Skeletal muscle tissue (tissue), 4 donors: ENCODE data around the gene HTT. TPM values are rescaled to one million over a fixed set of nuclear protein-coding genes. Genes with fewer than 3 reads are reported as not detected.
"Not testable (repeated sequence)": the region's sequence is repeated elsewhere in the genome, so short reads cannot be mapped to it uniquely, and the experiment has no call there.

ENCODE experiments used
- H3K27ac ChIP-seq: one replicate; pipeline ENCODE4 v1.7.0; 2013; ENCODE audit warnings: mild to moderate bottlenecking, low read depth, low read length, inconsistent platforms
- H3K27me3 ChIP-seq, 3 donors: one replicate each; pipeline ENCODE4 v1.7.0; 2013; ENCODE audit warnings: low read length in 3 of 3; ENCODE audit not compliant: control insufficient read depth in 3 of 3, insufficient read depth in 3 of 3
- H3K36me3 ChIP-seq, 3 donors: one replicate each; pipeline ENCODE4 v1.7.0; 2013; ENCODE audit warnings: low read length in 3 of 3; ENCODE audit not compliant: control insufficient read depth in 3 of 3, insufficient read depth in 3 of 3
- H3K4me1 ChIP-seq, 3 donors: one replicate each; pipeline ENCODE4 v1.7.0; 2013; ENCODE audit warnings: low read length in 3 of 3, mild to moderate bottlenecking in 3 of 3; ENCODE audit not compliant: control insufficient read depth in 3 of 3, insufficient read depth in 3 of 3
- H3K4me3 ChIP-seq, 3 donors: one replicate each; pipeline ENCODE4 v1.7.0; 2013; ENCODE audit warnings: low read length in 3 of 3
- H3K9ac ChIP-seq, 3 donors: one replicate each; pipeline ENCODE4 v1.7.0; 2013; ENCODE audit warnings: low read length in 3 of 3, mild to moderate bottlenecking in 3 of 3, moderate library complexity in 2 of 3, low read depth in 1 of 3
- H3K9me3 ChIP-seq, 3 donors: one replicate each; pipeline ENCODE4 v1.7.0; 2013; ENCODE audit warnings: low read length in 3 of 3; ENCODE audit not compliant: control insufficient read depth in 3 of 3
- total RNA-seq: library from RNA; depleted of rRNA; stranded (reverse); fragments of >200 nt; gene quantifications from one replicate; pipeline ENCODE4 v1.2.3, GENCODE V29; 2014
- donor health status: Osteomylitis.

Gene HTT
- total RNA-seq, 1 donor from 2014 or later = 43.8 TPM

- Histone ChIP-seq H3K27me3 (no peaks in the 10 kb centered on the region), H3K4me3 (no peak overlapping the region), H3K36me3 (peaks cover 48 to 61% (median 60%) of the 10 kb centered on the region in 3 donors), H3K4me1 (no peaks in the 10 kb centered on the region), H3K9me3 (no peaks in the 10 kb centered on the region), H3K27ac (no peak overlapping the region), H3K9ac (no peak overlapping the region)
These were observed 82.9 kb downstream of the HTT start for GRCh38 chr4:3157366-3157765.

- H3K4me1 ChIP-seq = no peaks in the 10 kb centered on the region
- H3K9me3 ChIP-seq = no peaks in the 10 kb centered on the region
- no peak overlapping the region for H3K9ac ChIP-seq
- H3K36me3 ChIP-seq = peaks cover 41 to 47% (median 47%) of the 10 kb centered on the region in 3 donors
- H3K4me3 ChIP-seq = no peak overlapping the region
- no peaks in the 10 kb centered on the region for H3K27me3 ChIP-seq
- no peak overlapping the region for H3K27ac ChIP-seq
These were observed 84.4 kb downstream of the HTT start for GRCh38 chr4:3158841-3159240.

GRCh38 chr4:3160438-3160837 lies 86.0 kb downstream of the HTT start:
- H3K27ac ChIP-seq = no peak overlapping the region
- H3K36me3 ChIP-seq = peaks cover 29 to 40% (median 37%) of the 10 kb centered on the region in 3 donors
- no peak overlapping the region for H3K9ac ChIP-seq
- H3K4me3 ChIP-seq = no peak overlapping the region
- no peaks in the 10 kb centered on the region for H3K27me3 ChIP-seq
- no peaks in the 10 kb centered on the region for H3K9me3 ChIP-seq
- H3K4me1 ChIP-seq = no peaks in the 10 kb centered on the region

- not testable (repeated sequence) for H3K27me3 ChIP-seq, H3K4me1 ChIP-seq, H3K27ac ChIP-seq, H3K4me3 ChIP-seq, H3K9me3 ChIP-seq, H3K9ac ChIP-seq
- peaks cover 29 to 37% (median 34%) of the 10 kb centered on the region in 3 donors for H3K36me3 ChIP-seq
These were observed 86.6 kb downstream of the HTT start for GRCh38 chr4:3161044-3161443.

- H3K4me3 ChIP-seq, H3K9me3 ChIP-seq, H3K27ac ChIP-seq, H3K4me1 ChIP-seq, H3K27me3 ChIP-seq, H3K9ac ChIP-seq: not testable (repeated sequence)
- H3K36me3 ChIP-seq = peaks cover 0 to 14% (median 5%) of the 10 kb centered on the region in 3 donors
These were observed 92.0 kb downstream of the HTT start for GRCh38 chr4:3166434-3166833.

GRCh38 chr4:3168029-3168428 lies 93.5 kb downstream of the HTT start:
- no peaks in the 10 kb centered on the region for H3K27me3 ChIP-seq
- H3K4me3 ChIP-seq = no peak overlapping the region
- H3K9ac ChIP-seq = peak overlapping the region in 1 of 3 donors; percentile 12
- H3K9me3 ChIP-seq = peaks cover 0 to 2% (median 0%) of the 10 kb centered on the region in 3 donors
- H3K27ac ChIP-seq = no peak overlapping the region
- peaks cover 9 to 26% (median 13%) of the 10 kb centered on the region in 3 donors for H3K36me3 ChIP-seq
- H3K4me1 ChIP-seq = no peaks in the 10 kb centered on the region

- Histone ChIP-seq H3K9ac (no peak overlapping the region), H3K4me1 (peaks cover 0 to 7% (median 0%) of the 10 kb centered on the region in 3 donors), H3K36me3 (peaks cover 45 to 51% (median 48%) of the 10 kb centered on the region in 3 donors), H3K4me3 (no peak overlapping the region), H3K27me3 (no peaks in the 10 kb centered on the region), H3K9me3 (no peaks in the 10 kb centered on the region), H3K27ac (no peak overlapping the region)
These were observed 100.2 kb downstream of the HTT start for GRCh38 chr4:3174371-3175338.

GRCh38 chr4:3176367-3177229 lies 102.1 kb downstream of the HTT start:
- Histone ChIP-seq H3K4me1 (peaks cover 0 to 7% (median 0%) of the 10 kb centered on the region in 3 donors), H3K27ac (no peak overlapping the region), H3K27me3 (no peaks in the 10 kb centered on the region), H3K9ac (no peak overlapping the region), H3K4me3 (no peak overlapping the region), H3K9me3 (no peaks in the 10 kb centered on the region), H3K36me3 (peaks cover 51 to 56% (median 53%) of the 10 kb centered on the region in 3 donors)

- Histone ChIP-seq H3K36me3 (peaks cover 52 to 62% (median 58%) of the 10 kb centered on the region in 3 donors), H3K9me3 (no peaks in the 10 kb centered on the region)
These were observed 102.9 kb downstream of the HTT start for GRCh38 chr4:3177426-3177825.

More at GRCh38 chr4:3177426-3177825, 102.9 kb downstream of the HTT start:
- no peak overlapping the region for H3K9ac ChIP-seq
- H3K4me1 ChIP-seq = peaks cover 0 to 7% (median 0%) of the 10 kb centered on the region in 3 donors
- H3K4me3 ChIP-seq = no peak overlapping the region
- no peak overlapping the region for H3K27ac ChIP-seq
- no peaks in the 10 kb centered on the region for H3K27me3 ChIP-seq
